DOHH2 (cell line): ENCODE data around the gene CUTA.

ENCODE experiments used
- H3F3A ChIP-seq: fragments of 200-600 bp; sonication (generic), shearing (Covaris generic); 2 replicates; pipeline ENCODE4 v1.6.0; 2016; ENCODE audit warnings: antibody characterized with exemption, mild to moderate bottlenecking; ENCODE audit not compliant: control insufficient read depth, insufficient read depth
- H3K27ac ChIP-seq: fragments of 200-600 bp; sonication (generic); 2 replicates; pipeline ENCODE4 v1.5.1; 2014; ENCODE audit warnings: low read depth, mild to moderate bottlenecking, low read length, moderate library complexity
- H3K27me3 ChIP-seq: fragments of 200-600 bp; sonication (generic); 2 replicates; pipeline ENCODE4 v1.6.1; 2014; ENCODE audit warnings: mild to moderate bottlenecking, low read length, mixed read lengths; ENCODE audit not compliant: control insufficient read depth
- H3K36me3 ChIP-seq: fragments of 200-600 bp; sonication (generic); 2 replicates; pipeline ENCODE4 v1.6.1; 2014; ENCODE audit warnings: mild to moderate bottlenecking, low read length, moderate library complexity, mixed read lengths; ENCODE audit not compliant: control insufficient read depth
- H3K4me1 ChIP-seq: fragments of 200-600 bp; sonication (generic); 2 replicates; pipeline ENCODE4 v1.6.1; 2014; ENCODE audit warnings: mild to moderate bottlenecking, low read length, mixed read lengths; ENCODE audit not compliant: control insufficient read depth
- H3K4me2 ChIP-seq: fragments of 200-600 bp; sonication (generic); 2 replicates; pipeline ENCODE4 v1.6.0; 2014; ENCODE audit warnings: mild to moderate bottlenecking, low read length, moderate library complexity
- H3K4me3 ChIP-seq: fragments of 200-600 bp; sonication (generic); 2 replicates; pipeline ENCODE4 v1.5.1; 2014; ENCODE audit warnings: mild to moderate bottlenecking, low read length, mixed read lengths
- H3K79me2 ChIP-seq: fragments of 200-600 bp; sonication (generic); 2 replicates; pipeline ENCODE4 v1.6.1; 2014; ENCODE audit warnings: mild to moderate bottlenecking, low read length, mixed read lengths; ENCODE audit not compliant: control insufficient read depth
- H3K9me2 ChIP-seq: fragments of 200-600 bp; sonication (generic); replicated peaks from 2 replicates; pipeline ENCODE4 v1.6.1; 2014; ENCODE audit warnings: mild to moderate bottlenecking, low read length, mixed read lengths; ENCODE audit not compliant: control insufficient read depth
- H3K9me3 ChIP-seq: fragments of 200-600 bp; sonication (generic); 2 replicates; pipeline ENCODE4 v1.6.1; 2014; ENCODE audit warnings: antibody characterized with exemption, low read length, mixed read lengths; ENCODE audit not compliant: control insufficient read depth, insufficient read depth
- H4K20me1 ChIP-seq: fragments of 200-600 bp; sonication (generic); 2 replicates; pipeline ENCODE4 v1.6.0; 2014; ENCODE audit warnings: low read depth, mild to moderate bottlenecking, antibody characterized with exemption, low read length, moderate library complexity; ENCODE audit not compliant: control insufficient read depth, insufficient read depth
- CTCF ChIP-seq: fragments of 200-600 bp; sonication (generic); IDR thresholded peaks from one replicate; pipeline ENCODE4 v1.5.1; 2014; ENCODE audit warnings: antibody characterized with exemption, mild to moderate bottlenecking, low read depth, low read length; ENCODE audit not compliant: poor library complexity, severe bottlenecking
- EZH2phosphoT487 ChIP-seq: fragments of 200-600 bp; sonication (generic); IDR thresholded peaks from 2 replicates; pipeline ENCODE4 v1.6.1; 2017; ENCODE audit warnings: borderline replicate concordance, mild to moderate bottlenecking, antibody characterized with exemption, low read length, moderate library complexity, mixed read lengths

Gene CUTA

GRCh38 chr6:33451606-33452005, 33.7 kb upstream of the CUTA start:
- Histone ChIP-seq H3F3A (peaks cover 10% of the 10 kb centered on the region), H3K4me2 (no peak overlapping the region), H4K20me1 (no peaks in the 10 kb centered on the region), H3K36me3 (peaks cover 38% of the 10 kb centered on the region), H3K9me3 (no peaks in the 10 kb centered on the region), H3K4me3 (no peak overlapping the region), H3K9me2 (no peaks in the 10 kb centered on the region), H3K27ac (no peak overlapping the region), H3K79me2 (peaks cover 37% of the 10 kb centered on the region), H3K4me1 (peaks cover 15% of the 10 kb centered on the region), H3K27me3 (no peaks in the 10 kb centered on the region)
- no peak for TF ChIP-seq CTCF
- TF ChIP-seq EZH2phosphoT487 = no peak

- H3K79me2 ChIP-seq = peaks cover 25% of the 10 kb centered on the region
- no peak for TF ChIP-seq EZH2phosphoT487
- TF ChIP-seq CTCF = no peak
- H3K9me2 ChIP-seq = no peaks in the 10 kb centered on the region
- H3K36me3 ChIP-seq = peaks cover 32% of the 10 kb centered on the region
- no peaks in the 10 kb centered on the region for H4K20me1 ChIP-seq
- H3F3A ChIP-seq = peaks cover 10% of the 10 kb centered on the region
- H3K4me3 ChIP-seq = no peak overlapping the region
- H3K9me3 ChIP-seq = no peaks in the 10 kb centered on the region
- H3K27me3 ChIP-seq = no peaks in the 10 kb centered on the region
- peaks cover 13% of the 10 kb centered on the region for H3K4me1 ChIP-seq
- H3K27ac ChIP-seq = no peak overlapping the region
- no peak overlapping the region for H3K4me2 ChIP-seq
These were observed 32.5 kb upstream of the CUTA start for GRCh38 chr6:33450434-33450833.

GRCh38 chr6:33446356-33446755, 28.4 kb upstream of the CUTA start:
- Histone ChIP-seq H3K27me3 (no peaks in the 10 kb centered on the region), H3K79me2 (no peaks in the 10 kb centered on the region), H3K9me3 (no peaks in the 10 kb centered on the region), H3K4me1 (no peaks in the 10 kb centered on the region), H3K36me3 (peaks cover 61% of the 10 kb centered on the region), H3K9me2 (no peaks in the 10 kb centered on the region), H3F3A (peaks cover 8% of the 10 kb centered on the region), H3K27ac (no peak overlapping the region), H3K4me3 (no peak overlapping the region), H3K4me2 (no peak overlapping the region), H4K20me1 (no peaks in the 10 kb centered on the region)
- TF ChIP-seq CTCF (no peak), EZH2phosphoT487 (no peak)

- Histone ChIP-seq H3K4me3 (no peak overlapping the region), H3F3A (0 out of 2 replicates have a peak, but pooled peaks cover 3% of the 10 kb centered on the region), H3K27ac (no peak overlapping the region), H3K79me2 (no peaks in the 10 kb centered on the region), H3K4me2 (no peak overlapping the region), H3K36me3 (peaks cover 70% of the 10 kb centered on the region), H3K4me1 (no peaks in the 10 kb centered on the region), H4K20me1 (no peaks in the 10 kb centered on the region), H3K27me3 (no peaks in the 10 kb centered on the region), H3K9me2 (no peaks in the 10 kb centered on the region), H3K9me3 (no peaks in the 10 kb centered on the region)
- TF ChIP-seq EZH2phosphoT487 = no peak
- no peak for TF ChIP-seq CTCF
These were observed 27.3 kb upstream of the CUTA start for GRCh38 chr6:33445119-33445603.
